Posterior cingulate gyrus (tissue), 11 donors: ENCODE measurements around the gene OCA2.
"Not testable (repeated sequence)": the region's sequence is repeated elsewhere in the genome, so short reads cannot be mapped to it uniquely, and the experiment has no call there.

Experiments
- DNase-seq, 10 donors: peaks; one replicate each; pipeline versions ENCODE4 v3.0.0 to v3.0.0-alpha.2; 2020 to 2021; ENCODE audit warnings: mixed read lengths in 3 of 10
- intact Hi-C: fragments of 100-400 bp; cut with DNase I; formaldehyde crosslinking; loops from one replicate; pipeline ENCODE4 v1.15.1; 2023

Gene OCA2

DNA sequence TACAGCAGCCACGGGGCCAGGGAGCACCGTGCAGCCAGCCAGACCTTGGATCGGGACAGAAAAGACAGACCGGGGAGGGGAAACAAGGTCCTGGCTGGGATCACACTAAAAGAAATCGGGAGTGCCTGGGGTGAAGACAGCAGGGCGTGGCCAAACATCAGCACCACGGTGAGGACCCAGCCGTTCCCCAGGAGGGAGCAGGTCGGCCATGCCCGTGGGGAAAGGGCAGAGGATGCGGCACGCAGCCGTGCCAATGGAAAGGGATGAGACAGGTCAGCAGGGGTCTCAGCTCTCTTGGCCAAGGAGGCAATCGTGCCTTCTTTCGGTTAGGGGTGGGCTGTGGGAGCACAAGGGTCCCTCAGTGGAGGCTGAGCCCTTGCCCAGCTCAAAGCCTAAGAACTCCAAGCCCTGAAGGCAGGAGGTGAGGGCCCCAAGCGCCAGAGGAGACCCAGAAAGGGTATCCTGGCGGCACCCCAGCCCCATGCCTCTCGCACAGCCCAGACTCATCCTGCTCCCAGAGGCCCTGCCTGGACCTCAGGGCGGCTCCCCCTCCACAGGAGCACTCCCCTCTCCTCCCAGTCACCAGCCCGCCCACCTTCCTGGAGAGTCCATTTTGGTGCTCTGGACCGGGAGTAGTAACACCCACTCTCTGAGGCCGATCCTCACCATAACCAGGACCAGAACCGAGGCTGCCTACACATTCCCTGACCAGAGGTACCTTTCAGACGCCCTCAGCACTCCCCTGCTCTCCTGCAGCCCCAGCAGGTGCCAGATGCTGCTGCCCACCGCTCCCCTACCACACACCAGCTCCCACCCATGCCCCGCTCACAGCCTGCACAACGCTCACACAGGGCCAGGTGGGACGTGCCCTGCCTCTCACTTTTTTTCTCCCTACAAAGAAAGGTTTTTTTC, 23.2 kb upstream of the OCA2 start:
- peak in 1 of 10 donors; percentile 71 for DNase-seq
- intact Hi-C loops: no loop called here

DNA sequence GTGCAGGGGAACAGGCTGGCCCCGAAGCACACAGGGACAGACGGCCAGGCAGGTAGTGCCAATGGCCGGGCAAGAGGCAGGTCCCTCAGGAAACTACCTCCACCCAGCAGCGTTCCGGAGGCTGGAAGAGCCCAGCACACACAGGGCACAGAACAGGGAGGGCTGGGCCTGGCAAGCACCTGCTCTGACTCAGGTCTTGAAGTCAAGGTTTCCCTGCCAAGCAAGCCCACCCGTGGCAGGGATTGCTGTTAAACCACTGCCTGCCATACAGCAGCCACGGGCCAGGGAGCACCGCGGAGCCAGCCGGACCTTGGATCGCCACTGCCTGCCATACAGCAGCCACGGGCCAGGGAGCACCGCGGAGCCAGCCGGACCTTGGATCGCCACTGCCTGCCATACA, 22.5 kb upstream of the OCA2 start:
- intact Hi-C loops: not testable (repeated sequence)

DNA sequence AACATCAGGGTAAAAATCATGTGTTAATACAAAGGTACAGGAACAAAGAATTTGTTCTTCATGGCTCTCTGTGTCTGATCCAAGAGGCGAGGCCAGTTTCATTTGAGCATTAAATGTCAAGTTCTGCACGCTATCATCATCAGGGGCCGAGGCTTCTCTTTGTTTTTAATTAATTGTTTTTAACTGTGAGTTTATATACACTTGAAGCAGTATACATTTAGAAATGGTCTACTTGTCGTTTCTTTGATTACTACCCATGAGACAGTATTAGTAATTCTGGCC, 21.2 kb upstream of the OCA2 start:
- intact Hi-C loops: no loop called here
- no peak for DNase-seq

More for the DNA sequence above, 22.5 kb upstream of the OCA2 start:
- DNase-seq: peak in 1 of 10 donors; percentile 48

DNA sequence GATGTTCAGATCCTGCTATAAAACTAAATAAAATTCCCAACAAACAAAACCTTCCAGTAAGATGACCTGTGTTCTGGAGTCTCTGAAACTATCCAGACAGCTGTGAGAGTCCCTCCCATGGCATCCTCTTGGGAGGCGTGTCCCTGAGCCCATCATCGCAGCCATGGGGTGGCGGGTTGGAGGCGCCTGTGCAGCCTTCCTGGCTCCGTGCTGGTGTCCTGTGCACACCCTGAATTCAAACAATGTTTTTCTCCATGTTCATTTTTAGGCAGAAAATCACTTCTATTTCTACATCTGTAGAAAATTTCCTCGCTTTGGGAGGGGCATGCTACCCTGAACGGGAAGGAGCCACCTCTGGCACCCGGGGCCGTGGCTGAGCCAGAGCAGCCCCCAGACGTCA, 19.4 kb upstream of the OCA2 start:
- DNase-seq: peak in 1 of 10 donors; percentile 33
- intact Hi-C loops: no loop called here

DNA sequence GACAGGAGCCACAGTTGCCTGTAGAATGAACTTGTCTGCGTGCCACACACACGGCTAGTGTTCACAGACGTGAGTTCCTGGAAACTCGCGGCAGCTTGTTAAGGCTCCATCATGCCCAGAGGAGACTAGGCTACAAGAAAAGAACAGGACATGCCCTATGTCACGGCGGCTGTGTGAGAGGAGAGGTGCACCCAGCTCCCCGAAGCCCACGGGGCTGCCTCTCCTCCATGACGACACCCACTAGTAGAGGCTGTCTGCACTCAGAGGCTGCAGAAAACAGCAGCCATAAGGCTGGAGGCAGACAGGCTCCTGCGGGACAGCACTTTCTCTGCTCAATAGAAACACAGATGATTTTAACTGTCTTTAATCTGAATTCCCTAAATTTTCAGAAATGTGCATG, 19.0 kb upstream of the OCA2 start:
- intact Hi-C loops: no loop called here
- no peak for DNase-seq

DNA sequence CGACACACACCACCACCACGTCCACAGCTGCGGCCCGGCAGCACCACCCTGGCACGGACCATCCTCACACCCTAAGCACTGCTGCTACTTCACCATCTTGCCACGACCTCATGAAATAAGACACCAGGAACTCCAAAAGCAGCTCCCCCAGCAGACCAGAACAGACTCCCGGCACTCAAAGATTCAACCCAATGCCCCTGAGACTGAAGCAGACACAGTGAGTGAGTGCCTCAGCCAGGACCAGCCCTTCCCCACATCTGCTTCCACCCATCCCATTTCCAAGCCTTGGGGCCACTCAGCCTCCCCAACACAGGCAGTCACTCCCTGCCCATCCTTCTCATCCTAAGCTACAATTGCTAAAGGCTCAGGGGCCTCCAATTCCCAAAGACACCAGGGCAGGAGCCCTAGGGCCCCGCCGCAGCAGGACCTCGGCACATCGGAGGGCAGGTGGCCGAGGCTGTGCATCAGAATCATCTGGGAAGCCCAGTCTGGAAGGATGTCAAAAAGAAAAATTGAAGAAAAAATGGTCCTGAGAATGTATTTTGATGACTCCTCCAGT, 18.4 kb upstream of the OCA2 start:
- intact Hi-C loops: no loop called here

DNA sequence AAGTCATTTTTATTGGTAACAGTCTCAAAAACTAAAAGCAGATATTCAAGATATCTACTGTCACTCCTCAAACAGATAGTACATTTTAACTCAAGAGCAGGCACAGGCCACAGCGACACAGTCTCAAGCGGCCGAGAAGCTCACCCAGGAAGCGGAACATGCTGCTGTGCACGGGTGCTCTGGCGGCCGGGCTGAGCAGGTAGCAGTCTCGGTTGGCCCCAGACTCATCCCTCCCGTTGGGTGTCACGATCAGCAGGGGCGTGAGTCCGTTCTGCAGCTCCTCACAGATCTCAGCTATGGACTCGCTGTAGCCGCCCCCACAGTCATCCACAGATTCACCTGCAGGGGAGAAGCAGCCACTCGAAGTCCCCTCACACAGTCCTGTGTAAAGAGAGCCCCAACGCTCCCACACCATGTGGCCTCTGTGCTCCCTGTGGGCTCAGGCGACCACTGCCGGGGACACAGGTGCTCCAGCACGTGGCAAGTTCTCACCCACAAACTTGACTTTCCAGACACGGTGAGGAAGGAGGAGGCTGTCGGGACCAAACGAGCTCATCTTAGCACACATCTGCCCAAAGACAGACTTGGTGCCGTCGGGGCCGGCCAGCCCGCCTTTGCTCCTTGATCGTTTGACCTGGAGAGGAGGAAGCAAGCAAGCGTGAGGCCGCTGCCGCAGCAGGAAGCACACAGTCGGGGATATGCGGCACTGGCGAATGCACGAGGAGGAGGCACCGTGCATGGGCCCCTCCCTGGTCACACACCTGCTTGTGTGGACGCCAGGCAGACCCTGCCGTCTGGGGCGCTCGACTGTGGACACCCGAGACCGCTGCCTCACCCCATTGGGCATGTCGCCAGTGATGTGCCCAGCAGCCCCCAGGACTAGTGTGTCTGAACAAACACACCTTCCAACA, 17.7 kb upstream of the OCA2 start:
- intact Hi-C loops: no loop called here
- peak in 1 of 10 donors; percentile 1 for DNase-seq

More for the DNA sequence above, 18.4 kb upstream of the OCA2 start:
- DNase-seq: peak in 1 of 10 donors; percentile 0

DNA sequence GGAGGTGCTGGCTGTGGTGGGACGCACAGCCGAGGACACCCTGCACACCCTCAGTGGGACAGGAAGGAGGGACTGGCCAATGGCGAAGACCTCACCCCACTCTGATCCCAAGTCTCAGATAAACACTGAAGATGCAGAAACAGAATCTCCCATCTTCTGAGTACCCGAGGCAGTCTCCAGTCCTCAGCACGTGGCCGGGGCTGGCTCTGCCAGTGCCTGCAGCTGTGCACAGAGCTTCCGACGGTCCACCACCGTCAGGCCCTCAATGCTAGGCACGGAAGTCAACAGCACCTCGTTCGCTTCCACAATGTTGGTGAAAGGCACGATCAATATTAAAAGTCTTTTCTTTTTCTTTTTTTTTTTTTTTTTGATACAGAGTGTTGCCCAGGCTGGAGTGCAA, 16.8 kb upstream of the OCA2 start:
- intact Hi-C loops: no loop called here
- DNase-seq: no peak

DNA sequence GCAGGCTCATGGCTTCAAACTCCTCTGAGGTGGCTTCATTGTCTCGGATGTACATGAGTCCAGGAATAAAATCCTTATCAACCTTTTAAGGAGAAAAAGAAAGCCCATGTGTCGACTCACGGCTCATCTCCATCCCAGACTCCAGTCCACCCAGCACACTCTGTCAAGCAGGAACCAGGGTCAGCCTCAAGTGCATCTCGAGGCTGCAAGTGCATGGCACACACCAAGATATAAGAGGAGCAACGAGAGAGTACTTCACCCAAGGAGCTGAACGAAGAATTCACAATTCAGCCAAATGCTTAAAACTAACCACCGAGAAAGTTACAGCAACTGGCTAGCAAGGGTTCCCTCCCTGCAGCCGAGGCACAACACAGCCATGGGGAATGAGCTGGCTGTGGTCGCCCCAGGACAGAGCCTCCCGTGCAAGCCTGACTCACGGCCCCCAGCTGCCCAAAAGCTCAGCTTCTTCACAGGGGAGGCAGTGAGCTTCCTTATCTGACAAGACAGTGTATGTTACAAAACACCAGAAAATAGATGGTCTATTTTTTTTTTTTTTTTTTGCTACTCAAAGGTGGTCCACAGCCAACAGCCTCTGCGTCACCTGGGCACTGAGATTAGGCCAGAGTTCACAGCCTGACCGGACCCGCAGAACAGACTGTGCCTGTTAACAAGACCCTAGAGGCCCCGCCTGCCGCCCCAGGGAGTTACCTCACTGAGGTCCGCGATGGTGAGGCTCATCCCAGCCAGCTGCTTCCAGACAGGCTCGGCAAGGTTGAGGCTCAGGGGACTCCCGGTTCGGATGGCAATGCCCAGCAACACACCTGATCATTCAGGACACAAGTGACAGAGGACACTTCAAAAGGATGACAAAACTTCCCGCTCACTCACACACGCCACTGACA, 15.9 kb upstream of the OCA2 start:
- intact Hi-C loops: no loop called here
- peak in 1 of 10 donors; percentile 1 for DNase-seq

DNA sequence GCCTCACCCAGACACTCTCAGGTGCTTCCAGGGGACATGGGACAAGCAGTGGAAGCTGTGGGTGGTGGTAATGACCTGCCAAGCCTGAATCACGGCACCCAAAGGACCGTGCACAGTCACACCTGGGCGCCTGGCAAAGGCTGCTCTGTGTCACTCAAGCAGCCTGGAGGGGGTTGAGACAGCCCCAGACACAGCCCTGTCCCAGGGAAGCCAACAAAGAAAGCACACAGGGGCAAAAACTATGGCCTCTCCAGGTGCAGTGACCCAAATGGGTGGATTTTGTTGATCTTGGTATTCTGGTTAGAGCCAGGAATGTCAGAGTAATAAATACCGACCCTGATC, 15.0 kb upstream of the OCA2 start:
- intact Hi-C loops: no loop called here
- DNase-seq: no peak

DNA sequence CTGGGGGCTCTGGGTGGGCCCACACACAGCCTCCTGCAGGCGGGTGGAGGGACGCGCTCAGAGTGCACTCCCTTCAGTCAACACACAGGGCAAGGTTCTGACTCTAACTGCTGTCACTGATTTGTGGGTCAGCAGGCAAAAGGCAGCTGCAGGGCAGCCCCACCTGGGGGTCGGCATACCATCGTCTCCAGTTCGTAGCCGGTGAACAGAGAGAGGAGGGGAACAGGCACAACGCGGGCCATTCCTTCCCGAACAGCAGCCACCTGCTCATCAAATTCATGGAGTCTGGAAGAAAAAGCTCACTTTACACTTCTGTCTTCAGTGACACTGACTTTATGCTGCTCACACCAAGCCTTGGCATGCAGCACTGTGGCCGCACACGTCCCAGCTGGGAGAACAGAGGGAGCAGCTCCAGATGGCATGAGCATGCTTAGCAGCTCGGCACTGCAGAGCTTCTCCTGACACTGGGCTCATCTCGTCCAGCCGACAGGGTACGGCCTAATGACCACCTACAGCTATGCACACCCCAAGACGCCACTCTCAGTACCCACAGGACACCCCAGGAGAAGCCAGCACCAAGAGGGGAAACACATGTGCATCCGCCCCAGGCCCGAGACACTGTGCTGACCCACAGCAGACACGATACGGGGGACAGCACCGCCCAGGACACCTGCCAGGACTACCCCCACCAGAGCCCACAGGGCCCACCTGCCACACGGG, 14.4 kb upstream of the OCA2 start:
- peak in 3 of 10 donors; percentile 41 to 92 (median 91) for DNase-seq
- intact Hi-C loops: no loop called here

DNA sequence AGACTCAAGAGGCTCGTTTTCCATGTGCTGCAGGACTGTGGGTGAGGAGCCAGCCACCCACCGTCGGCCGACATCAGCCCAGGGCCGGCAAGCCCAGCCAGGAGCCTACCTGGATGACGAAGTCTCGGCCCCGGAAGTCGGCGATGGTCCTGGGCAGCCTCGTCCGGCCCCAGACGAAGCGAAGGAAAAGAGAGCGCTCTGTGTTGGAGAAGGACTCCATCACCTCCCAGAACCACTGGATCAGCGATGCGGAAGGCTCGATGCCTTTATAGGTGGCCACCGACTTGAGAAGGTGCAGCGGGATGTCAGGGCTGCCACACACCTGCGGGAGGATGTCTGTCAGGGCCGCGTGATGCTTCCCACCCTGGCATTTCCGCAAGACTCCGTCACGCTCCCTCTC, 13.8 kb upstream of the OCA2 start:
- intact Hi-C loops: no loop called here
- no peak for DNase-seq

DNA sequence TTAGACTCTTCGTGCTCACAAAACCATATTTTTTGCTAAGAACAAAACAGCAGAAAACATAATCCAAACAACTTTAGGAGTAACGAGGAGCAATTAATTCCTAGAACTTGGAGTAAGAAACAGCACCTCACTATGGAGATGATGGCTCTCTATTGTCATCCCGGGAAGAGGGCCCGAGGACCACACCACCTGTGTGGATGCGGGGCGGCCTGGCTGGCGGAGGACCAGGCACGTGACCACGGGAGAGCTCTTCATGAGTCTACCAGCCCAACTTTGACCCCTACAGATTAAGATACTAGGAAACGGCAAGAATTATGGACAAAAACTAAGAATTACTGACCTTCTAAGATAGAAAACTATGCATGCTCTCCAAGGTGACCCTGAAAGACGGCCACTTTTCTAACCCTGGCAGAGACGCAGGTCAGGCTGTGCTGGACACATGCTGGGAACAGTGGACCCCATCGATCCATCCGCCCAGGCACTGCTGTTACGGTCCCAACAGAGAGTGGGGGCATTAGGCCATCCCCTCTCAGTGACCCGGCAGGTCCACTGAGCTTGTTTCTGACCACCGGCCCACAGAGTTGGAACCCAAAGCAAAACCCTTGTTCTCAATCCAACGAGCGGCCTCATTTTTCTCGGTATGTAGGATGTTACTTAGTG, 13.1 kb upstream of the OCA2 start:
- intact Hi-C loops: no loop called here
- no peak for DNase-seq

DNA sequence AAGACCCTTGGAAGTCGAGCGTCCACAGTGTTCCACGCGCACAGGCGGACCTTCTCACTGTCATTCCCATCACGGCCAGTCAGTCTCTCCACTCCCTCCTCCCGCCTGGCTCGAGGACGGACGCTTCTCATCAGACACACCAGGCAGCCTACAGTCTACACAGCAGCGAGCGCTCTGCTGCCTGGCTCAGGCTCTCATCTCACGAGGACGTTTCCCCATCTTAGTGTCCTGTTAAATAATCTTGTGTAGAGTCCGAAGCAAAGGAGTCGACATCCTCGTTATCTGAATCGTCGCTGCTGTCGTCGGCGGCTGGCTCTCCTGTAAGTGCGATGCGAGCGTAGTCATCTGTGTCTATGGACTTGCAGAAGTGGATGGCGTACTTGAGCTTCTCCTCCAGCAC, 12.4 kb upstream of the OCA2 start:
- DNase-seq: peak in 1 of 10 donors; percentile 23
- intact Hi-C loops: no loop called here

DNA sequence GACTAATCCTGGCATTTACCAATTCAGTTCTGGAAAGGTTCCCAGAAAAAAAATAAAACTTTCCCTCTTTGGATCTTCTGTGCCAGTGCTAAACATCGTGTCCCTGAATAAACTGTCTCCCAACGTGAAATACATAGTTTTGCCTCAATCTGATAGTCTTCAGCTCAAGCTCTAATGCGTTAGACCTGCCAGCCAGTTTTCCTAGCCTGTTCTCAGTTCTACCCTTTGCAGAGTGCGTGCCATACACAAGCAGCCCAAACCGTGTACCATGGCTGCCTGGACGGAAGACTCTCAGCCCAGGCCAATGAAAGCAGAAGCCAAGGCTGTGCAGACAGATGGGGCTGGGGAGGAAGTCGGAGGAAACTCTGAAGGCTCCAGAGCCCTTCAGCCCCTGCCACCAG, 11.4 kb upstream of the OCA2 start:
- DNase-seq: peak in 1 of 10 donors; percentile 74
- intact Hi-C loops: no loop called here

DNA sequence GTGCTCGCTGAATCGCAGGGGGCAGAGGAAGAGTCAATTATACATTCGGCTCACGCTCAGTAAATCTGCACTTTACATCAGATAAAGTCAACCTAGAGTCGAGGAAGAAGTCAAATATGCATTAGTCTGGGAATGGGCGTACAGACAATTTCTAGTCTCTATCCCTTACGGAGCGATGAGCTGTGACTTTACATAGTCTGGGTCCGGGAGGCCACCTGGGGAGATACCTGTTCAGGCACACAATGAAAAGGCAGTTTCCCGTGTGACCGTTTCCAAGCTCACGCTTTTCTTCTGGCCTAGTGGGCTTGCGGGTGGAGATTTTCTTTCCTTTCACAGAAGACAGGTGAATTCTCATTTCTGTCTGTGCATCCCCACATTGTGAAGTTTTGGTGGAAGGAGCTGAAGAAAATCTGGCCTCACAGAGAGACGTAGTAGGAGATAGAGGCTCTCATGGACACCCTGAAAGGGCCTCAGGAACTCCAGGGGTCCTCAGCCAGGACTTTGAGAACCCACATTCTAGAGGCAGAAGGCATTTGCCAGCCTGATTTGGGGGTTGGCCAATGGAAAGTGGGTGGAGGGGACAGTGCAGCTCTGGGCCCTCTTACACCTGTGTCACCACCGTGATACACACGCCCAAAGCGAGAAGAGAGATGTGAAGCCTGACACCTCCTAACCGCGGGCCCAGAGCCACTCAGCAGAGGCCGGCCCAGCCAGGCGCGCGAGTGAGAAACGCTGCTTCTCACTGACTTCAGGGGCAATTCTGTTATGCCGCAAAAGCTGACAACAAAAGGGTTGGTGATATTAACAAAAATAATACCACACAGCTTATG, 10.7 kb upstream of the OCA2 start:
- DNase-seq: peak in 3 of 10 donors; percentile 6 to 76 (median 71)
- intact Hi-C loops: no loop called here

DNA sequence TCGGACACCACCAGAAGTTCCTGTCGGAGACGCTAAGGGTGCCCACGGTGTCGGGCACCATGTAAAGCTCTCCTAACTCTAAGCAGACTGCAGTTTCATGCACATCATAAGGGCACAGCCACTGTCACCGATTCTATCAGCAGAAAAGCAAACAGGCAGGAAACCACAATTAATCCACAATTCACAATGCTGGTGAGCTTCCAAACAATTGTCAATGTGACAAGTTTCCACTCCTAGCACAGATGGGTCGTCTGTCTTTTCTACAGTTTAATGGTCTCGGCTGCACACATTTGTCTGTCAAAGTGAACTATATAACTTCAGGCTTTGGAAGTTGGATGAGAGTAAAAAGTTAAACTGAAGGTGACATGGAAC, 8.8 kb upstream of the OCA2 start:
- DNase-seq: no peak
- intact Hi-C loops: no loop called here
